ENCODE measurements around the gene GSTA1. TPM values are rescaled to one million over a fixed set of nuclear protein-coding genes. Genes with fewer than 3 reads are reported as not detected.
"Not testable (repeated sequence)": the region's sequence is repeated elsewhere in the genome, so short reads cannot be mapped to it uniquely, and the experiment has no call there.

The GSTA1 gene
- total RNA-seq, 8 experiments from 2014 or later = 0.69 TPM; not detected in 7

DNA sequence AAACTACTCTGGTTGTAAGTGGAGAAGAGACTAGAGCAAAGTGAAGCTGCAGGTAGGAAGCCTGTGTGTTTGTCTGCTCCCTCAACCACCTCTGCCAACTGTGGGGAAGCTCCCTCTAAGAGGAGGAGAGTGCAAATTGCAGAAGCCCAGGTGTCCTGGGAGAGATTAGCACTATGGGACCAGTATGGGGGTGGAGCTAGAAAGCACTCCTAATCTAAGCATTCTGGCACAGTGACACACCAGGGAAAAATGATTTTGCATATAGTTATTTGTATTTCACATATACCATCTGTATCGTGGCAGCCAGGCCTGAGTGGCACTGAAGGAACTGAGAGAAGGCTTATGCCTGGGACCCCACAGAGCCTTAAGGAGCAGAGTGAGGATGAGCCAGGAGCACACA is 12.8 kb downstream of the GSTA1 start:
- H3K4me3 ChIP-seq = no peak overlapping the region
- in situ Hi-C loops (cut with MboI; ENCODE audit: low pct_unique_long_range_greater_than_20kb in 2 of 9, low sequenced_read_pairs in 9 of 9, unreplicated experiment in 9 of 9) = no loop called here
- H3K4me1 ChIP-seq (replicated peaks in 1 of 2) = no peaks in the 10 kb centered on the region
- peak in 2 of 8 experiments; percentile 46 to 47 for ATAC-seq (replicated peaks in 6 of 8)
- H3K27ac ChIP-seq = no peak overlapping the region
- WGBS, 10 experiments = 0% methylated on average over 1 of the region's 1 CpG; no CpG with 5 or more reads in 9 of the 10 experiments

GRCh38 chr6:52789658-52790057 is 14.0 kb downstream of the GSTA1 start:
- H3K4me1 ChIP-seq (replicated peaks in 1 of 2); H3K4me3 ChIP-seq; H3K27ac ChIP-seq; in situ Hi-C loops (cut with MboI; ENCODE audit: low pct_unique_long_range_greater_than_20kb in 2 of 9, low sequenced_read_pairs in 9 of 9, unreplicated experiment in 9 of 9): not testable (repeated sequence)
- WGBS, 10 experiments = 67 to 100% methylated on average over 1 of the region's 1 CpG; no CpG with 5 or more reads in 8 of the 10 experiments
- peak in 1 of 8 experiments; percentile 38 for ATAC-seq (replicated peaks in 6 of 8)

DNA sequence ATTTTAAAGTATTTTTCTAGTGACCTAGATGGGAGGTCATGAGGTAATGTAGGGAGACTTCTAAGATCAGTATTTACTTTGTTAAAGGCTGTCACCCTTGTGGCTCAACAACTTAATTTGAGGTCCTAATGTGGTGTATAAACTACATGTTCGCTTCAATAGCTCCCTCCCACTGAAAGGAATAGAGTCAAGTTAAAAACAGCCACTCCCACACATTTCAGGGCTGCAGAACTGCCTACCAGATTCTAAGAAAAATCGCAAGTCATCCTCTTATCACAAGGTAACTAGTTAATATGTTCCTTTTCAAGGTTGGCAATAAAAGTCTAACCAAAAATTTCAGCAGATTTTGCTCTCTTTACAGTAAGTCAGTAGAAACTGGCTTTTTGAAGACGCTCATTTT is 15.1 kb downstream of the GSTA1 start:
- in situ Hi-C loops (cut with MboI; ENCODE audit: low pct_unique_long_range_greater_than_20kb in 2 of 9, low sequenced_read_pairs in 9 of 9, unreplicated experiment in 9 of 9) = no loop called here
- ATAC-seq (replicated peaks in 6 of 8) = peak in 2 of 8 experiments; percentile 22 to 56

GRCh38 chr6:52787917-52788316 is 15.7 kb downstream of the GSTA1 start:
- H3K4me3 ChIP-seq = no peak overlapping the region
- in situ Hi-C loops (cut with MboI; ENCODE audit: low pct_unique_long_range_greater_than_20kb in 2 of 9, low sequenced_read_pairs in 9 of 9, unreplicated experiment in 9 of 9) = no loop called here
- 46 to 82% (median 60%) methylated on average over 2 to 3 of the region's 3 CpGs for WGBS, 10 experiments

More for the DNA sequence above, 15.1 kb downstream of the GSTA1 start:
- H3K4me1 ChIP-seq (replicated peaks in 1 of 2) = no peaks in the 10 kb centered on the region
- H3K27ac ChIP-seq = no peak overlapping the region
- WGBS, 10 experiments = 10 to 88% (median 62%) methylated on average over 1 to 3 of the region's 3 CpGs; no CpG with 5 or more reads in 2 of the 10 experiments
- H3K4me3 ChIP-seq = no peak overlapping the region

DNA sequence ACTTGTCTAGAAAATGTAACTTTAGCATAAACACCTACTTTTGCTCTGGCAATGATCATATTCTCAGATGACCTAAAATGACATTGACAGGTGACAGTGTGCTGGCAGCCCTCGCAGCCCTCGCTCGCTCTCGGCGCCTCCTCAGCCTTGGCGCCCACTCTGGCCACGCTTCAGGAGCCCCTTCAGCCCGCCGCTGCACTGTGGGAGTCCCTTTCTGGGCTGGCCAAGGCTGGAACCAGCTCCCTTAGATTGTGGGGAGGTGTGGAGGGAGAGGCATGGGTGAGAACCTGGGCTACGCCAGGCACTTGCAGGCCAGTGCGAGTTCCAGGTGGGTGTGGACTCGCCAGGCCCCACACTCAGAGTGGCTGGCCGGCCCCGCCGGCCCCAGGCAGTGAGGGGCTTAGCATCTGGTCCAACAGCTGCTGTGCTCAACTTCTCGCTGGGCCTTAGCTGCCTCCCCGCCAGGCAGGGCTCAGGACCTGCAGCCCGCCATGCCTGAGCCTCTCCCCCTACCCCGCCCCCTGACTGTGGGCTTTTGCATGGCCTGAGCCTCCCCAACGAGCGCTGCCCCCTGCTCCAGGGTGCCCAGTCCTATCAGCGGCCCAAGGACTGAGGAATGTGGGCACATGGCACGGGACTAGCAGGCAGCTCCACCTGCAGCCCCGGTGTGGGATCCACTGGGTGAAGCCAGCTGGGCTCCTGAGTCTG is 17.2 kb downstream of the GSTA1 start:
- WGBS, 10 experiments = 80 to 93% (median 85%) methylated on average over 1 to 11 of the region's 24 CpGs; no CpG with 5 or more reads in 6 of the 10 experiments
- H3K27ac ChIP-seq = no peak overlapping the region
- in situ Hi-C loops (cut with MboI; ENCODE audit: low pct_unique_long_range_greater_than_20kb in 2 of 9, low sequenced_read_pairs in 9 of 9, unreplicated experiment in 9 of 9) = no loop called here
- no peak for ATAC-seq (replicated peaks in 6 of 8)
- no peak overlapping the region for H3K4me3 ChIP-seq
- no peaks in the 10 kb centered on the region for H3K4me1 ChIP-seq (replicated peaks in 1 of 2)

More at GRCh38 chr6:52787917-52788316, 15.7 kb downstream of the GSTA1 start:
- Histone ChIP-seq H3K4me1 (replicated peaks in 1 of 2) (no peaks in the 10 kb centered on the region), H3K27ac (no peak overlapping the region)
- ATAC-seq (replicated peaks in 6 of 8) = no peak

GRCh38 chr6:52782696-52783274 is 20.8 kb downstream of the GSTA1 start:
- H3K27ac ChIP-seq; H3K4me3 ChIP-seq; in situ Hi-C loops (cut with MboI; ENCODE audit: low pct_unique_long_range_greater_than_20kb in 2 of 9, low sequenced_read_pairs in 9 of 9, unreplicated experiment in 9 of 9); H3K4me1 ChIP-seq (replicated peaks in 1 of 2): not testable (repeated sequence)
- WGBS, 10 experiments = 0 to 75% (median 45%) methylated on average over 1 to 2 of the region's 3 CpGs; no CpG with 5 or more reads in 4 of the 10 experiments
- peak in 4 of 8 experiments; percentile 12 to 92 (median 64) for ATAC-seq (replicated peaks in 6 of 8)

DNA sequence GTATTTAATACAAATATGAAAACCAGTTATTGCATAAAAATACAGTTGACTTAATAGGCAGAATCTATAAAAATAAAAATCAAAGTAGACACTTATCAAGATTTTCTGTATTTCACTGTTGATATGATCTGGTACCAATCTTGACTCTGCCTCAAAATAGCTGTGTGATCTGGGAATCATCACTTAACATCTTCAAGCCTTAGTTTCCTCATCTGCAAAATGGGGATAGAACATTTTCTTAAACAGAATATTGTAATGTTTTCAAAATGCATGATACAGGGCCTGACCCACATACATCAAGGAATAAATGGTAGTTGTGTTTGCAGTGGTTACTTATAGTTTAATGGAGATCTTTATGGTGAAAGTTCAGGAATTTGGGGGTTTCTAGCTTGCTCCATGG is 21.4 kb downstream of the GSTA1 start:
- ATAC-seq (replicated peaks in 6 of 8); H3K27ac ChIP-seq; in situ Hi-C loops (cut with MboI; ENCODE audit: low pct_unique_long_range_greater_than_20kb in 2 of 9, low sequenced_read_pairs in 9 of 9, unreplicated experiment in 9 of 9): not testable (repeated sequence)

GRCh38 chr6:52779237-52779636 is 24.4 kb downstream of the GSTA1 start:
- no peak overlapping the region for H3K4me3 ChIP-seq
- in situ Hi-C loops (cut with MboI; ENCODE audit: low pct_unique_long_range_greater_than_20kb in 2 of 9, low sequenced_read_pairs in 9 of 9, unreplicated experiment in 9 of 9) = no loop called here
- no peak overlapping the region for H3K27ac ChIP-seq
- WGBS, 10 experiments = 0 to 100% (median 46%) methylated on average over 1 of the region's 1 CpG; no CpG with 5 or more reads in 4 of the 10 experiments
- ATAC-seq (replicated peaks in 6 of 8) = no peak
- H3K4me1 ChIP-seq (replicated peaks in 1 of 2) = no peaks in the 10 kb centered on the region

More for the DNA sequence above, 21.4 kb downstream of the GSTA1 start:
- not testable (repeated sequence) for H3K4me1 ChIP-seq (replicated peaks in 1 of 2); H3K4me3 ChIP-seq

- in situ Hi-C loops (cut with MboI; ENCODE audit: low pct_unique_long_range_greater_than_20kb in 2 of 9, low sequenced_read_pairs in 9 of 9, unreplicated experiment in 9 of 9); H3K27ac ChIP-seq; H3K4me1 ChIP-seq (replicated peaks in 1 of 2); H3K4me3 ChIP-seq; ATAC-seq (replicated peaks in 6 of 8): not testable (repeated sequence)
- 67 to 100% (median 95%) methylated on average over 1 to 4 of the region's 9 CpGs; no CpG with 5 or more reads in 4 of the 10 experiments for WGBS, 10 experiments
These were observed 26.8 kb downstream of the GSTA1 start for GRCh38 chr6:52776711-52777351.

- in situ Hi-C loops (cut with MboI; ENCODE audit: low pct_unique_long_range_greater_than_20kb in 2 of 9, low sequenced_read_pairs in 9 of 9, unreplicated experiment in 9 of 9); H3K4me3 ChIP-seq; H3K27ac ChIP-seq; H3K4me1 ChIP-seq (replicated peaks in 1 of 2): not testable (repeated sequence)
- peak in 3 of 8 experiments; percentile 90 to 100 (median 94) for ATAC-seq (replicated peaks in 6 of 8)
- WGBS, 10 experiments = 0 to 100% (median 67%) methylated on average over 1 to 3 of the region's 4 CpGs; no CpG with 5 or more reads in 3 of the 10 experiments
These were observed 34.2 kb downstream of the GSTA1 start for GRCh38 chr6:52769399-52769798.

DNA sequence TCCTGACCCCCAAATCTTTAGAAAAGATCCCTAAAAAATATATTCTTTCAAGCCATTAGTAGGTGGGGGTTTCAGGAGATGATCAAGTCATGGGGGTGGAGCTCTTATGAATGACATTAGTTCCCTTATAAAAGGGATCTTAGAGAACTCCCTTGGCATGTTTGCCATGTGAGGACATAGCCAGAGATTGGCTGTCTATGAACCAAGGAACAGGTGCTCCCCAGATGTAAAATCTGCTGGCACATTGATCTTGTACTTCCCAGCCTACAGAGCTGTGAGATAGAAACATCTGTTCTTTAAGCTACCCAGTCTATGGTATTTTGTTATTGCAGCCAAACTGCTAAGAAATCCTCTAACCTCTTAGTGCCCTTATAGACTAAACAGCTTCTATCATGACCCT is 36.0 kb downstream of the GSTA1 start:
- H3K27ac ChIP-seq; H3K4me3 ChIP-seq; H3K4me1 ChIP-seq (replicated peaks in 1 of 2); in situ Hi-C loops (cut with MboI; ENCODE audit: low pct_unique_long_range_greater_than_20kb in 2 of 9, low sequenced_read_pairs in 9 of 9, unreplicated experiment in 9 of 9): not testable (repeated sequence)
- ATAC-seq (replicated peaks in 6 of 8) = peak in 2 of 8 experiments; percentile 49 to 54

DNA sequence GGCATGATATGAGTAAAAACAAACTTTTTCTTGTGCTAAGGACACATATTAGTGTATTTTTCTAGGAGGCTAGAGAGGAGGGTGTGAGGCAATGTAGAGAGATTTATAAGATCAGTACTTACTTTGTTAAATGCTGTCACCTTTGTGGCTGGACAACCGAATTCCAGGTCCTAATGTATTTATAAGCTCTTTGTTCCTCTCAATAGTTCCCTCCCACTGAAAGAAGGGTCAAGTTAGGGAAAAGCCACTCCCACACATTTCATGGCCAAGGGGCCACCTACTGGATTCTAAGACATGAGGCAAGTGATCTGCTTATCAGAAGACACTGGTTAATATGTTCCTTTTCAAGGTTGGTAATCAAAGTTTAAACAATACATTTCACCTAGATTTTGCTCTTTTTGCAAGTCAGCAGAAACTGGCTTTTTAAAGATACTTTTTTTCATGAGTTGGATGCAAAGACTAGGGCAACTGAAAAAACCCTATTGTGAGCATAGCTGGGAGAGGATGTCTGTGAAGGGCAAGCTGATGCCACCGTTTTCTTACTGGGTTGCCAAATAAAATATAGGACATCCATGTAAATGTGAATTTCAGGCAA is 40.2 kb downstream of the GSTA1 start, which contains the start of gene GSTA2:
Gene GSTA2 (minus strand): TSS at position 154 of the 595 bp plus-strand sequence. CDS start 5,528 bp downstream, outside the sequence.
- ATAC-seq (replicated peaks in 6 of 8); in situ Hi-C loops (cut with MboI; ENCODE audit: low pct_unique_long_range_greater_than_20kb in 2 of 9, low sequenced_read_pairs in 9 of 9, unreplicated experiment in 9 of 9); H3K27ac ChIP-seq; H3K4me1 ChIP-seq (replicated peaks in 1 of 2); H3K4me3 ChIP-seq: not testable (repeated sequence)
- WGBS, 10 experiments = 13 to 60% (median 27%) methylated on average over 1 of the region's 2 CpGs; no CpG with 5 or more reads in 6 of the 10 experiments

Data from motor neuron (in vitro differentiated cells).